H1 (cell line): ENCODE data around the gene MGME1. TPM values are rescaled to one million over a fixed set of nuclear protein-coding genes. Genes with fewer than 3 reads are reported as not detected.

Experiments used
- CTCF ChIA-PET: fragments of 300-600 bp; sonication (Branson Sonifier 250); formaldehyde crosslinking; loops from one replicate; lab custom pipeline; 2021; ENCODE audit not compliant: partially characterized antibody; lab: Charles Lee
- POLR2A ChIA-PET: fragments of 300-600 bp; sonication (Branson Sonifier 250); formaldehyde crosslinking; loops from one replicate; lab custom pipeline; 2021; ENCODE audit warnings: inconsistent platforms; ENCODE audit not compliant: partially characterized antibody; lab: Charles Lee
- DNase-seq, 2 experiments: peaks; one replicate each; pipeline versions ENCODE4 v3.0.0 to v3.0.0-alpha.2; 2010 to 2022; ENCODE audit warnings: low spot score in 2 of 2, low read depth in 1 of 2, mixed read lengths in 1 of 2
- FAIRE-seq: peaks from 2 replicates; lab custom pipeline; 2011; peaks lifted over from hg19 to GRCh38; lab: Jason Lieb, UNC
- H2AFZ ChIP-seq: 2 replicates; pipeline ENCODE4 v1.8.1; 2012; ENCODE audit warnings: low read length, inconsistent platforms
- H2AK5ac ChIP-seq: 2 replicates; pipeline ENCODE4 v1.6.1; 2013; ENCODE audit warnings: low read depth, low read length
- H2BK120ac ChIP-seq: replicated peaks from 2 replicates; pipeline ENCODE3; 2013; ENCODE audit warnings: low read depth, low read length, inconsistent platforms
- H2BK12ac ChIP-seq: 2 replicates; pipeline ENCODE4 v1.6.1; 2013; ENCODE audit warnings: low read depth, low read length
- H2BK15ac ChIP-seq: 2 replicates; pipeline ENCODE4 v1.6.1; 2013; ENCODE audit warnings: low read length
- H2BK20ac ChIP-seq: 2 replicates; pipeline ENCODE4 v1.6.1; 2013; ENCODE audit warnings: low read length
- H2BK5ac ChIP-seq: 2 replicates; pipeline ENCODE4 v1.6.1; 2013; ENCODE audit warnings: low read depth, low read length
- H3K14ac ChIP-seq: 2 replicates; pipeline ENCODE4 v1.6.1; 2013; ENCODE audit warnings: inconsistent platforms; ENCODE audit not compliant: insufficient read length
- H3K18ac ChIP-seq: 2 replicates; pipeline ENCODE4 v1.6.1; 2013; ENCODE audit warnings: low read length; ENCODE audit errors: extremely low read depth
- H3K23ac ChIP-seq: 2 replicates; pipeline ENCODE4 v1.6.1; 2013; ENCODE audit warnings: inconsistent platforms; ENCODE audit not compliant: insufficient read length
- H3K23me2 ChIP-seq: 2 replicates; pipeline ENCODE4 v1.6.1; 2013; ENCODE audit warnings: low read depth, low read length
- H3K27ac ChIP-seq: 2 replicates; pipeline ENCODE4 v1.6.1; 2011; ENCODE audit warnings: low read depth, low read length, inconsistent platforms
- H3K27me3 ChIP-seq, 4 experiments: replicated peaks in 1 of 4; 1 replicate in 1 of 4; 2 replicates in 3 of 4; pipeline versions ENCODE4 v1.6.1 to v1.8.1; 2011 to 2013; ENCODE audit warnings: low read length in 3 of 4, mild to moderate bottlenecking in 3 of 4, inconsistent platforms in 2 of 4, mixed read lengths in 2 of 4, moderate library complexity in 1 of 4; ENCODE audit not compliant: control insufficient read depth in 3 of 4, insufficient read depth in 3 of 4; ENCODE audit errors: extremely low read depth in 1 of 4
- H3K36me3 ChIP-seq, 4 experiments: 2 replicates each; pipeline versions ENCODE4 v1.6.1 to v1.8.1; 2011 to 2013; ENCODE audit warnings: mild to moderate bottlenecking in 4 of 4, low read length in 3 of 4, moderate library complexity in 2 of 4, control low read depth in 1 of 4, inconsistent platforms in 1 of 4; ENCODE audit not compliant: insufficient read depth in 4 of 4, control insufficient read depth in 2 of 4
- H3K4ac ChIP-seq: replicated peaks from 2 replicates; pipeline ENCODE3; 2013; ENCODE audit warnings: low read length, low read depth, mixed read lengths, inconsistent platforms; ENCODE audit not compliant: insufficient read length
- H3K4me1 ChIP-seq, 4 experiments: replicated peaks in 1 of 4; 1 replicate in 1 of 4; 2 replicates in 3 of 4; pipeline versions ENCODE4 v1.6.1 to v1.8.1; 2011 to 2013; ENCODE audit warnings: low read length in 3 of 4, inconsistent platforms in 2 of 4, mixed read lengths in 1 of 4; ENCODE audit not compliant: insufficient read depth in 4 of 4, control insufficient read depth in 3 of 4
- H3K4me2 ChIP-seq, 2 experiments: 2 replicates each; pipeline versions ENCODE4 v1.6.1 to v1.8.1; 2011 to 2013; ENCODE audit warnings: low read depth in 2 of 2, low read length in 2 of 2, control low read depth in 1 of 2, inconsistent platforms in 1 of 2, mild to moderate bottlenecking in 1 of 2; ENCODE audit not compliant: insufficient read depth in 1 of 2
- H3K4me3 ChIP-seq, 4 experiments: fragments of 200-600, 300-600 bp in 1 of 4; sonication (generic), shearing (Covaris generic), sonication (Bioruptor Twin) in 1 of 4; 2 replicates each; pipeline versions ENCODE4 v1.5.1 to v1.8.1; 2011 to 2016; ENCODE audit warnings: low read length in 4 of 4, low read depth in 3 of 4, control low read depth in 2 of 4, inconsistent platforms in 2 of 4, mild to moderate bottlenecking in 2 of 4, mixed read lengths in 1 of 4, moderate library complexity in 1 of 4; ENCODE audit not compliant: insufficient read depth in 2 of 4; ENCODE audit errors: extremely low read depth in 1 of 4
- H3K56ac ChIP-seq: replicated peaks from 2 replicates; pipeline ENCODE3; 2013; ENCODE audit warnings: low read depth, mild to moderate bottlenecking, mixed read lengths, low read length, inconsistent platforms; ENCODE audit not compliant: insufficient read length
- H3K79me1 ChIP-seq: 2 replicates; pipeline ENCODE4 v1.6.1; 2013; ENCODE audit warnings: low read depth, low read length, control low read depth
- H3K79me2 ChIP-seq, 2 experiments: 2 replicates each; pipeline versions ENCODE4 v1.6.1 to v1.8.1; 2012 to 2013; ENCODE audit warnings: low read length in 2 of 2, mild to moderate bottlenecking in 2 of 2, inconsistent platforms in 1 of 2; ENCODE audit not compliant: insufficient read depth in 2 of 2, control insufficient read depth in 1 of 2
- H3K9ac ChIP-seq, 4 experiments: replicated peaks in 1 of 4; 1 replicate in 1 of 4; 2 replicates in 3 of 4; pipeline versions ENCODE4 v1.6.1 to v1.8.1; 2011 to 2013; ENCODE audit warnings: low read depth in 3 of 4, low read length in 3 of 4, control low read depth in 2 of 4, mild to moderate bottlenecking in 2 of 4, moderate library complexity in 2 of 4, inconsistent platforms in 1 of 4; ENCODE audit errors: extremely low read depth in 1 of 4
- H3K9me3 ChIP-seq, 2 experiments: 2 replicates each; pipeline versions ENCODE4 v1.6.1 to v1.8.1; 2012 to 2013; ENCODE audit warnings: mild to moderate bottlenecking in 2 of 2, moderate library complexity in 2 of 2, control low read depth in 1 of 2, inconsistent platforms in 1 of 2, low read depth in 1 of 2, low read length in 1 of 2, mixed read lengths in 1 of 2; ENCODE audit not compliant: insufficient read depth in 2 of 2
- H4K20me1 ChIP-seq, 2 experiments: replicated peaks in 1 of 2; 2 replicates each; pipeline versions ENCODE3 to v1.8.1; 2011 to 2013; ENCODE audit warnings: inconsistent platforms in 2 of 2, low read length in 2 of 2, mild to moderate bottlenecking in 1 of 2; ENCODE audit not compliant: insufficient read depth in 2 of 2, control insufficient read depth in 1 of 2
- H4K5ac ChIP-seq: 2 replicates; pipeline ENCODE4 v1.6.1; 2013; ENCODE audit warnings: low read length, low read depth, mixed read lengths, inconsistent platforms; ENCODE audit not compliant: insufficient read length
- H4K8ac ChIP-seq: 2 replicates; pipeline ENCODE4 v1.8.0; 2013; ENCODE audit warnings: mild to moderate bottlenecking, moderate library complexity, low read length, inconsistent platforms; ENCODE audit not compliant: insufficient read depth; ENCODE audit errors: extremely low read depth
- H4K91ac ChIP-seq: replicated peaks from 2 replicates; pipeline ENCODE3; 2013; ENCODE audit warnings: low read length, mixed read lengths, inconsistent platforms; ENCODE audit not compliant: insufficient read length
- CHD2 ChIP-seq: IDR thresholded peaks from 2 replicates; pipeline ENCODE4 v1.6.1; 2012; ENCODE audit warnings: low read length, improper control_type of control experiment
- CREB1 ChIP-seq: IDR thresholded peaks from 2 replicates; pipeline ENCODE4 v1.6.1; 2012; ENCODE audit warnings: inconsistent platforms
- EGR1 ChIP-seq: IDR thresholded peaks from 2 replicates; pipeline ENCODE4 v1.6.1; 2011; ENCODE audit warnings: low read depth, low read length, borderline replicate concordance
- HDAC2 ChIP-seq, 2 experiments: fragments of 300-600 bp in 1 of 2; sonication (generic) in 1 of 2; IDR thresholded peaks; 2 replicates each; pipeline ENCODE4 v1.6.1; 2011 to 2012; ENCODE audit warnings: low read depth in 2 of 2, low read length in 2 of 2, mild to moderate bottlenecking in 2 of 2, moderate library complexity in 2 of 2, borderline replicate concordance in 1 of 2, inconsistent platforms in 1 of 2
- JUND ChIP-seq: IDR thresholded peaks from 2 replicates; pipeline ENCODE4 v1.6.1; 2011; ENCODE audit warnings: mild to moderate bottlenecking, improper control_type of control experiment, low read length
- KDM4A ChIP-seq: IDR thresholded peaks from one replicate; pipeline ENCODE4 v1.7.1; 2012; ENCODE audit warnings: low read depth, mild to moderate bottlenecking, moderate library complexity, low read length, inconsistent platforms; ENCODE audit not compliant: severe bottlenecking
- MAFK ChIP-seq: IDR thresholded peaks from 2 replicates; pipeline ENCODE4 v1.6.1; 2012; ENCODE audit warnings: low read depth, mild to moderate bottlenecking, improper control_type of control experiment, low read length
- POLR2A ChIP-seq, 2 experiments: IDR thresholded peaks; 1 replicate in 1 of 2; 2 replicates in 1 of 2; pipeline ENCODE4 v1.6.1; 2011; ENCODE audit warnings: low read depth in 2 of 2, low read length in 2 of 2, mild to moderate bottlenecking in 2 of 2; ENCODE audit errors: control extremely low read depth in 1 of 2
- POLR2AphosphoS5 ChIP-seq: IDR thresholded peaks from 2 replicates; pipeline ENCODE4 v1.6.1; 2011; ENCODE audit warnings: low read depth, low read length
- RNF2 ChIP-seq: fragments of 200-900, 300-1000 bp; sonication (generic); IDR thresholded peaks from 2 replicates; pipeline ENCODE4 v1.7.1; 2016; ENCODE audit warnings: borderline replicate concordance, low read depth, mild to moderate bottlenecking, antibody characterized with exemption, low read length; ENCODE audit not compliant: poor library complexity, severe bottlenecking; ENCODE audit errors: missing control alignments
- RXRA ChIP-seq: IDR thresholded peaks from 2 replicates; pipeline ENCODE4 v1.6.1; 2011; ENCODE audit warnings: low read depth, mild to moderate bottlenecking, low read length, moderate library complexity; ENCODE audit not compliant: insufficient read depth
- SRF ChIP-seq: IDR thresholded peaks from 2 replicates; pipeline ENCODE4 v1.6.1; 2011; ENCODE audit warnings: mild to moderate bottlenecking, low read depth, low read length, moderate library complexity
- SUZ12 ChIP-seq: fragments of 200-600 bp; sonication (generic); IDR thresholded peaks from 2 replicates; pipeline ENCODE4 v1.6.1; 2012; ENCODE audit warnings: mild to moderate bottlenecking, inconsistent platforms, low read length, moderate library complexity, mixed read lengths
- WGBS, 2 experiments: shearing (Covaris generic) in 1 of 2; methylation state at CpG; one replicate each; pipeline versions ENCODE4 v1.1.6 to v1.1.7; 2013 to 2015; ENCODE audit warnings: low lambda C conversion rate in 2 of 2, mixed read lengths in 2 of 2, inconsistent platforms in 1 of 2, low coverage in 1 of 2, missing lambda C conversion rate in 1 of 2; ENCODE audit not compliant: insufficient replicate concordance in 2 of 2, insufficient coverage in 1 of 2, insufficient read length in 1 of 2; ENCODE audit errors: extremely low coverage in 1 of 2, missing lambda C conversion rate in 1 of 2; 5-methylcytosine and 5-hydroxymethylcytosine counted together
- polyA plus RNA-seq, 7 experiments: library from polyadenylated mRNA; depleted of rRNA in 3 of 7; stranded (reverse) in 5 of 7; unstranded in 2 of 7; fragments of >200 nt in 5 of 7; fragments of 200-250 nt in 2 of 7; gene quantifications; 1 replicate in 5 of 7; 2 replicates in 1 of 7; 4 replicates in 1 of 7; pipeline versions ENCODE4 v1.2.1 to v1.2.3, GENCODE V29; 2011 to 2013; ENCODE audit warnings: missing spikeins in 2 of 7, mixed read lengths in 2 of 7
- total RNA-seq: library from RNA; stranded (reverse); fragmentation: NEBNext Ultra II Directional; extraction: Animal tissue kit (Norgen Biotek cat#: 25700); gene quantifications from 2 replicates; pipeline ENCODE4 v1.2.1, GENCODE V29; 2021
- TF ChIP-seq, protein P1 (sequence below): IDR thresholded peaks from 2 replicates; pipeline ENCODE4 v1.6.1; 2012; ENCODE audit warnings: inconsistent platforms

MGME1 gene
- total and polyA plus RNA-seq, 2 of the 8 experiments (the other 6 are each of a cell fraction or from before 2014, with no cell fraction given): 27.7 to 59.0 TPM

DNA sequence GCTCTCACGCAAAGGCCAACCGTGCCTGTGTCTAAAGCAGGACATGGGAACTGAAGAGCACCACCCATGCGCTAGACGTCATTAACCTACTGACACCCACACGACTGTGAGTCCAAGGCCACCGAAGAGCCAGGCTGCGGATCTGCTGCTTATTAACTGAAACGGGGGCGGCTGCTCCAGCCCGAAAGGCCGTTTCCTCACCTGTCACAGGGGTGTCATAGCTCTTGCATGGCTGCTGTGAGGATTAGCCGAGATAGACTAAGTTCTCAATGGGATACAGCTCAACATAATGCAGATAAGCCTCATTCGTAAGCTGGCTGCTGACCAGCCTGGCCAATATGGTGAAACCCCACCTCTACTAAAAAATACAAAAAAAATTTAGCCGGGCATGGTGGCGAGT lies 62.2 kb downstream of the MGME1 start:
- Histone ChIP-seq H3K14ac (no peak overlapping the region), H3K9ac (no peak overlapping the region), H3K4ac (no peak overlapping the region), H3K9me3 (no peaks in the 10 kb centered on the region), H4K91ac (no peak overlapping the region), H2BK120ac (no peak overlapping the region), H2AFZ (no peak overlapping the region), H4K8ac (no peak overlapping the region), H3K4me3 (no peak overlapping the region), H4K20me1 (no peaks in the 10 kb centered on the region), H2BK12ac (no peak overlapping the region), H3K36me3 (no peaks in the 10 kb centered on the region; a peak in 2 of 8 replicates), H3K27ac (no peak overlapping the region), H2BK20ac (no peak overlapping the region), H3K23ac (no peak overlapping the region), H2BK15ac (no peak overlapping the region), H3K79me2 (no peaks in the 10 kb centered on the region), H3K18ac (no peak overlapping the region), H2AK5ac (no peak overlapping the region), H3K79me1 (no peaks in the 10 kb centered on the region), H3K56ac (no peak overlapping the region), H4K5ac (no peak overlapping the region), H3K27me3 (no peaks in the 10 kb centered on the region), H3K4me1 (peaks cover 0 to 5% (median under 1%) of the 10 kb centered on the region in 4 experiments; a peak in 3 of 7 replicates), H2BK5ac (no peak overlapping the region), H3K4me2 (no peak overlapping the region), H3K23me2 (no peaks in the 10 kb centered on the region)
- CTCF ChIA-PET: interaction anchor here (0.6 to 8.9 kb wide), 4 partner anchors 12 to 126 kb away, joined by 3 to 48 read pairs (median 4); no protein-coding TSS in a partner anchor
- no peak for FAIRE-seq
- POLR2A ChIA-PET: interaction anchor here (0.6 kb wide), 1 partner anchor 40 kb away, joined by 3 read pairs; no protein-coding TSS in a partner anchor
- no peak for DNase-seq
- 99% methylated on average over 15 of the region's 15 CpGs; no CpG with 5 or more reads in 1 of the 2 experiments for WGBS, 2 experiments
- no peak for TF ChIP-seq SRF
- no peak for TF ChIP-seq HDAC2 (IDR thresholded peaks at IDR 0.05; ENCODE audit: borderline replicate concordance in 1 of 2, low read depth in 2 of 2, low read length in 2 of 2)
- TF ChIP-seq RNF2: no peak
- TF ChIP-seq POLR2AphosphoS5: no peak
- TF ChIP-seq, protein P1, sequence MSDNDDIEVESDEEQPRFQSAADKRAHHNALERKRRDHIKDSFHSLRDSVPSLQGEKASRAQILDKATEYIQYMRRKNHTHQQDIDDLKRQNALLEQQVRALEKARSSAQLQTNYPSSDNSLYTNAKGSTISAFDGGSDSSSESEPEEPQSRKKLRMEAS: no peak
- no peak for TF ChIP-seq POLR2A (IDR thresholded peaks at IDR 0.05; ENCODE audit: control extremely low read depth in 1 of 2, low read depth in 2 of 2, low read length in 2 of 2)
- TF ChIP-seq KDM4A: no peak
- no peak for TF ChIP-seq RXRA
- TF ChIP-seq MAFK: no peak
- TF ChIP-seq JUND: no peak
- no peak for TF ChIP-seq CREB1
- TF ChIP-seq CHD2: no peak
- TF ChIP-seq SUZ12: no peak
- TF ChIP-seq EGR1: no peak
